ENCODE results near the gene LAMTOR4.
A peak's percentile ranks its signal among the peaks of the same experiment; 100 is the strongest.

LAMTOR4 gene

GRCh38 chr7:100124301-100125230 lies 24.2 kb upstream of the LAMTOR4 start:
- TF ChIP-seq TCF12 (IDR thresholded peaks at IDR 0.05; ENCODE audit: low read depth) (no peak), CREB1 (IDR thresholded peaks at IDR 0.05; ENCODE audit: low read depth) (no peak), NFIC (IDR thresholded peaks at IDR 0.05) (no peak)

GRCh38 chr7:100126239-100126930 lies 22.3 kb upstream of the LAMTOR4 start:
- TF ChIP-seq USF1 (IDR thresholded peaks at IDR 0.05) (peak; percentile 50; the same call in 1 of the 2 replicates), REST (IDR thresholded peaks at IDR 0.05; ENCODE audit: low read depth) (no peak), TAF1 (IDR thresholded peaks at IDR 0.05; ENCODE audit: low read depth) (no peak), FOXM1 (IDR thresholded peaks at IDR 0.05; ENCODE audit: borderline replicate concordance, low read depth) (0 out of 2 replicates have a peak, but pooled peaks have one; percentile 12), YY1 (IDR thresholded peaks at IDR 0.05; ENCODE audit: low read depth) (no peak), MAX (IDR thresholded peaks at IDR 0.05) (no peak; the same call in 1 of the 2 replicates), ZBTB7A (IDR thresholded peaks at IDR 0.05; ENCODE audit: low read depth) (no peak), CREB1 (IDR thresholded peaks at IDR 0.05; ENCODE audit: low read depth) (no peak), RAD21 (IDR thresholded peaks at IDR 0.05; ENCODE audit: low read depth) (no peak)

- TF ChIP-seq CEBPB (IDR thresholded peaks at IDR 0.05) (no peak), MAX (IDR thresholded peaks at IDR 0.05) (peak; percentile 64), EP300 (IDR thresholded peaks at IDR 0.05; ENCODE audit: borderline replicate concordance) (no peak; the same call in 1 of the 2 replicates), YY1 (IDR thresholded peaks at IDR 0.05; ENCODE audit: low read depth) (peak; percentile 90), RAD21 (IDR thresholded peaks at IDR 0.05; ENCODE audit: low read depth) (no peak), TCF12 (IDR thresholded peaks at IDR 0.05; ENCODE audit: low read depth) (peak; percentile 41; the same call in 1 of the 2 replicates), ZBTB7A (IDR thresholded peaks at IDR 0.05; ENCODE audit: low read depth) (peak; percentile 93), TAF1 (IDR thresholded peaks at IDR 0.05; ENCODE audit: low read depth) (peak; percentile 84), EGR1 (IDR thresholded peaks at IDR 0.05) (no peak)
These were observed 21.5 kb upstream of the LAMTOR4 start, which contains the start of gene MBLAC1 for GRCh38 chr7:100126931-100127865. TSS of gene MBLAC1 (plus strand) at chr7:100126967. CDS start at chr7:100127396, 429 bp downstream.

GRCh38 chr7:100127866-100128636 lies 20.7 kb upstream of the LAMTOR4 start:
- TF ChIP-seq NFIC (IDR thresholded peaks at IDR 0.05): no peak
- TF ChIP-seq EP300 (IDR thresholded peaks at IDR 0.05; ENCODE audit: borderline replicate concordance): no peak
- TF ChIP-seq FOXM1 (IDR thresholded peaks at IDR 0.05; ENCODE audit: borderline replicate concordance, low read depth): no peak
- no peak for TF ChIP-seq CEBPB (IDR thresholded peaks at IDR 0.05)
- no peak for TF ChIP-seq USF1 (IDR thresholded peaks at IDR 0.05)

GRCh38 chr7:100128637-100128963 lies 20.1 kb upstream of the LAMTOR4 start:
- TF ChIP-seq YY1 (IDR thresholded peaks at IDR 0.05; ENCODE audit: low read depth) (no peak), TAF1 (IDR thresholded peaks at IDR 0.05; ENCODE audit: low read depth) (no peak), EP300 (IDR thresholded peaks at IDR 0.05; ENCODE audit: borderline replicate concordance) (no peak), TEAD4 (IDR thresholded peaks at IDR 0.05) (no peak), NFIC (IDR thresholded peaks at IDR 0.05) (no peak), ZBTB7A (IDR thresholded peaks at IDR 0.05; ENCODE audit: low read depth) (no peak), MAX (IDR thresholded peaks at IDR 0.05) (no peak), EGR1 (IDR thresholded peaks at IDR 0.05) (no peak), REST (IDR thresholded peaks at IDR 0.05; ENCODE audit: low read depth) (no peak), RAD21 (IDR thresholded peaks at IDR 0.05; ENCODE audit: low read depth) (no peak)

Data from Ishikawa (cell line).